Nephron (organoid): ENCODE measurements around the gene CERS3.

Experiments used
- H3K27ac Mint-ChIP-seq, 3 experiments: 2 replicates each; pipeline ENCODE4 v1.8.0; 2020; ENCODE audit warnings: mixed read lengths in 3 of 3, mild to moderate bottlenecking in 2 of 3, moderate library complexity in 1 of 3
- H3K27me3 Mint-ChIP-seq: 2 replicates; pipeline ENCODE4 v1.8.0; 2021; ENCODE audit warnings: low read depth, mild to moderate bottlenecking, moderate library complexity, mixed read lengths
- H3K36me3 Mint-ChIP-seq: 2 replicates; pipeline ENCODE4 v1.8.0; 2020; ENCODE audit warnings: low read depth, mixed read lengths
- H3K4me1 Mint-ChIP-seq: 2 replicates; pipeline ENCODE4 v1.8.0; 2020; ENCODE audit warnings: mixed read lengths
- H3K4me3 Mint-ChIP-seq, 3 experiments: 2 replicates each; pipeline ENCODE4 v1.8.0; 2020; ENCODE audit warnings: mild to moderate bottlenecking in 3 of 3, mixed read lengths in 3 of 3, moderate library complexity in 2 of 3
- H3K9me3 Mint-ChIP-seq: 2 replicates; pipeline ENCODE4 v1.8.0; 2020; ENCODE audit warnings: mixed read lengths
- TF ChIP-seq, protein P1 (sequence below), 3 experiments: fragments of 200-600 bp; sonication (generic); IDR thresholded peaks; one replicate each; pipeline ENCODE4 v1.5.0; 2021; ENCODE audit warnings: antibody characterized with exemption in 3 of 3; ENCODE audit not compliant: unreplicated experiment in 3 of 3

CERS3 gene

GRCh38 chr15:100559330-100559729 is 30.6 kb upstream of the CERS3 start:
- peaks cover 34% of the 10 kb centered on the region for H3K36me3 Mint-ChIP-seq
- peaks cover 5% of the 10 kb centered on the region for H3K27me3 Mint-ChIP-seq
- no peaks in the 10 kb centered on the region for H3K4me1 Mint-ChIP-seq
- no peak overlapping the region for H3K4me3 Mint-ChIP-seq
- peaks cover 27% of the 10 kb centered on the region for H3K9me3 Mint-ChIP-seq
- TF ChIP-seq, protein P1, sequence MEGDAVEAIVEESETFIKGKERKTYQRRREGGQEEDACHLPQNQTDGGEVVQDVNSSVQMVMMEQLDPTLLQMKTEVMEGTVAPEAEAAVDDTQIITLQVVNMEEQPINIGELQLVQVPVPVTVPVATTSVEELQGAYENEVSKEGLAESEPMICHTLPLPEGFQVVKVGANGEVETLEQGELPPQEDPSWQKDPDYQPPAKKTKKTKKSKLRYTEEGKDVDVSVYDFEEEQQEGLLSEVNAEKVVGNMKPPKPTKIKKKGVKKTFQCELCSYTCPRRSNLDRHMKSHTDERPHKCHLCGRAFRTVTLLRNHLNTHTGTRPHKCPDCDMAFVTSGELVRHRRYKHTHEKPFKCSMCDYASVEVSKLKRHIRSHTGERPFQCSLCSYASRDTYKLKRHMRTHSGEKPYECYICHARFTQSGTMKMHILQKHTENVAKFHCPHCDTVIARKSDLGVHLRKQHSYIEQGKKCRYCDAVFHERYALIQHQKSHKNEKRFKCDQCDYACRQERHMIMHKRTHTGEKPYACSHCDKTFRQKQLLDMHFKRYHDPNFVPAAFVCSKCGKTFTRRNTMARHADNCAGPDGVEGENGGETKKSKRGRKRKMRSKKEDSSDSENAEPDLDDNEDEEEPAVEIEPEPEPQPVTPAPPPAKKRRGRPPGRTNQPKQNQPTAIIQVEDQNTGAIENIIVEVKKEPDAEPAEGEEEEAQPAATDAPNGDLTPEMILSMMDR (IDR thresholded peaks at IDR 0.05; ENCODE audit: unreplicated experiment in 3 of 3) = no peak
- H3K27ac Mint-ChIP-seq = no peak overlapping the region

- Mint-ChIP-seq H3K27ac (no peak overlapping the region), H3K4me1 (no peaks in the 10 kb centered on the region), H3K9me3 (peaks cover 31% of the 10 kb centered on the region), H3K4me3 (no peak overlapping the region), H3K36me3 (peaks cover 39% of the 10 kb centered on the region), H3K27me3 (peaks cover 5% of the 10 kb centered on the region)
- TF ChIP-seq, protein P1 (IDR thresholded peaks at IDR 0.05; ENCODE audit: unreplicated experiment in 3 of 3) = no peak
These were observed 30.1 kb upstream of the CERS3 start for GRCh38 chr15:100558771-100559254.

GRCh38 chr15:100553468-100553867 is 24.7 kb upstream of the CERS3 start:
- Mint-ChIP-seq H3K4me3 (no peak overlapping the region), H3K36me3 (peaks cover 44% of the 10 kb centered on the region), H3K27me3 (peaks cover 5% of the 10 kb centered on the region), H3K4me1 (no peaks in the 10 kb centered on the region), H3K9me3 (peaks cover 35% of the 10 kb centered on the region), H3K27ac (no peak overlapping the region)
- TF ChIP-seq, protein P1 (IDR thresholded peaks at IDR 0.05; ENCODE audit: unreplicated experiment in 3 of 3) = no peak

DNA sequence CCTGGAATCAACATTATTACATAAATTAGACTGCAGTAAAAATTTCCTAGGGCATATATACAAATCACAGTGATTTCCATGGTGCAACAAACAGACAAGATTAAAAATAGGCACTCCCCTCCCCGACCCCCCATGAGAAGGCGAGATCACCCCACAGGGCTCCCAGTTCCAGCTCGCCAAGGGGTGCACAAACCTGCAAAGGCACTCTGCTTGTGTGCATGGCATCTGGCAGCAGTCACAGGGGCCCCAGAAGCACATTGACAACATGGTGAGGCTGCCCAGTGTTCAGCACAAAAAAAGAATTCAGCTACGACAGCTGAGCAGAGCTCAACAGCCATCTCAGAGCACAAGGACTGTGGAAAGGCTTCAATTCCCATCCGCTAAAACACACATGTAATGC is 19.2 kb upstream of the CERS3 start:
- peaks cover 5% of the 10 kb centered on the region for H3K9me3 Mint-ChIP-seq
- peaks cover 4% of the 10 kb centered on the region for H3K4me1 Mint-ChIP-seq
- H3K36me3 Mint-ChIP-seq = peaks cover 5% of the 10 kb centered on the region
- H3K27ac Mint-ChIP-seq = no peak overlapping the region
- H3K4me3 Mint-ChIP-seq = no peak overlapping the region
- H3K27me3 Mint-ChIP-seq = no peaks in the 10 kb centered on the region
- TF ChIP-seq, protein P1 (IDR thresholded peaks at IDR 0.05; ENCODE audit: unreplicated experiment in 3 of 3) = no peak

GRCh38 chr15:100544946-100545345 is 16.2 kb upstream of the CERS3 start:
- Mint-ChIP-seq H3K36me3 (no peaks in the 10 kb centered on the region), H3K27ac (no peak overlapping the region), H3K4me1 (peaks cover 4% of the 10 kb centered on the region), H3K27me3 (no peaks in the 10 kb centered on the region), H3K4me3 (no peak overlapping the region), H3K9me3 (peaks cover 3% of the 10 kb centered on the region)
- TF ChIP-seq, protein P1 (IDR thresholded peaks at IDR 0.05; ENCODE audit: unreplicated experiment in 3 of 3) = no peak

DNA sequence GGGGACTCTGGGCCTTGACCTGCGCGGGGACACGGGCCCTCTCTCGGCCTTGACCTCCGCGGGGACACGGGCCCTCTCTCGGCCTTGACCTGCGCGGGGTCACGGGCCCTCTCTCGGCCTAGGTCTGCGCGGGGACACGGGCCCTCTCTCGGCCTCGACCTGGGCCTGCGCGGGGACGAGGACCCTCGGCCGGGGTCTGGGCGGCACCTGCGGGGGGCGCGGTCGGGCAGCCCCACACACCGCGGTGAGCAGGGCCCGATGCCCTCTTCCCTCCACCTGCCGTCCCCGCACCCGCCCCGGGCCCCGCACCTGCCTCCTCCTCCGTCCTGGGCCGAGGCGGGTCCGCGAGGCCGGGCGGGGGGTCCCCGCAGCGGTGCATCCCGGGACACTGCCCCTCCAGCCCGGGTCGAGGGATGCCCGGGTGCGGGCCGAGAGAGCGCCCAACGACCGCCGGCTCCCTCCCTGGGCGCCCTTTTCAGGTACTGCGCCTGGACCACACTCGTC is 15.6 kb upstream of the CERS3 start:
- no peak overlapping the region for H3K27ac Mint-ChIP-seq
- no peak overlapping the region for H3K4me3 Mint-ChIP-seq
- peaks cover 4% of the 10 kb centered on the region for H3K4me1 Mint-ChIP-seq
- H3K9me3 Mint-ChIP-seq = peaks cover 6% of the 10 kb centered on the region
- TF ChIP-seq, protein P1 (IDR thresholded peaks at IDR 0.05; ENCODE audit: unreplicated experiment in 3 of 3) = no peak
- no peaks in the 10 kb centered on the region for H3K36me3 Mint-ChIP-seq
- no peaks in the 10 kb centered on the region for H3K27me3 Mint-ChIP-seq
